CD8-positive, alpha-beta memory T cell (primary cell): Measurements from ENCODE around the gene TBC1D22A. TPM values are rescaled to one million over a fixed set of nuclear protein-coding genes. Genes with fewer than 3 reads are reported as not detected.
A peak's percentile ranks its signal among the peaks of the same experiment; 100 is the strongest.

Source experiments
- CTCF ChIA-PET: fragments of 350-600 bp; sonication (Branson Sonifier 250); formaldehyde crosslinking; loops from one replicate; lab custom pipeline; 2021; ENCODE audit warnings: antibody characterized with exemption; lab: Charles Lee
- POLR2A ChIA-PET: fragments of 350-600 bp; sonication (Branson Sonifier 250); formaldehyde crosslinking; loops from one replicate; lab custom pipeline; 2021; ENCODE audit warnings: antibody characterized with exemption; lab: Charles Lee
- DNase-seq, 5 donors: peaks; one replicate each; pipeline versions ENCODE4 v3.0.0 to v3.0.0-alpha.2; 2020 to 2022; ENCODE audit warnings: mixed read lengths in 1 of 5
- H3K27ac ChIP-seq: one replicate; pipeline ENCODE4 v1.7.0; 2013; ENCODE audit warnings: low read depth, mild to moderate bottlenecking, low read length, moderate library complexity
- H3K27me3 ChIP-seq: 2 replicates; pipeline ENCODE4 v1.7.0; 2013; ENCODE audit warnings: low read length, mild to moderate bottlenecking; ENCODE audit not compliant: insufficient read depth, poor library complexity, severe bottlenecking
- H3K36me3 ChIP-seq: 2 replicates; pipeline ENCODE4 v1.7.0; 2013; ENCODE audit warnings: mild to moderate bottlenecking, low read length, moderate library complexity; ENCODE audit not compliant: insufficient read depth
- H3K4me1 ChIP-seq: 2 replicates; pipeline ENCODE4 v1.7.0; 2013; ENCODE audit warnings: mild to moderate bottlenecking, low read length, moderate library complexity; ENCODE audit not compliant: insufficient read depth
- H3K4me3 ChIP-seq: 2 replicates; pipeline ENCODE4 v1.7.0; 2013; ENCODE audit warnings: mild to moderate bottlenecking, low read length
- H3K9me3 ChIP-seq: 2 replicates; pipeline ENCODE4 v1.7.0; 2013; ENCODE audit warnings: mild to moderate bottlenecking, low read length
- H3K27ac Mint-ChIP-seq, 8 donors: one replicate each; pipeline ENCODE4 v1.8.0; 2020 to 2021; ENCODE audit warnings: mixed read lengths in 8 of 8, mild to moderate bottlenecking in 6 of 8, inconsistent platforms in 3 of 8, moderate library complexity in 3 of 8
- H3K27me3 Mint-ChIP-seq, 2 donors: one replicate each; pipeline ENCODE4 v1.8.0; 2020 to 2021; ENCODE audit warnings: mixed read lengths in 2 of 2, mild to moderate bottlenecking in 1 of 2, moderate library complexity in 1 of 2
- H3K36me3 Mint-ChIP-seq, 3 donors: one replicate each; pipeline ENCODE4 v1.8.0; 2020 to 2021; ENCODE audit warnings: mixed read lengths in 3 of 3, inconsistent platforms in 1 of 3, mild to moderate bottlenecking in 1 of 3
- H3K4me1 Mint-ChIP-seq, 3 donors: one replicate each; pipeline ENCODE4 v1.8.0; 2020 to 2021; ENCODE audit warnings: mixed read lengths in 3 of 3, inconsistent platforms in 1 of 3, mild to moderate bottlenecking in 1 of 3
- H3K4me3 Mint-ChIP-seq, 7 donors: one replicate each; pipeline ENCODE4 v1.8.0; 2020 to 2021; ENCODE audit warnings: mixed read lengths in 7 of 7, mild to moderate bottlenecking in 6 of 7, moderate library complexity in 4 of 7, inconsistent platforms in 2 of 7
- H3K9me3 Mint-ChIP-seq, 5 donors: one replicate each; pipeline ENCODE4 v1.8.0; 2020 to 2022; ENCODE audit warnings: mixed read lengths in 5 of 5, mild to moderate bottlenecking in 3 of 5, moderate library complexity in 2 of 5, inconsistent platforms in 1 of 5
- polyA plus RNA-seq: library from polyadenylated mRNA; unstranded; fragments of 300-500 nt; fragmentation: Illumina TruSeq; gene quantifications from one replicate; pipeline ENCODE4 v1.2.3, GENCODE V29; 2021
- total RNA-seq, 2 experiments: library from RNA; stranded (reverse); gene quantifications; one replicate each; pipeline ENCODE4 v1.2.3, GENCODE V29; 2021

TBC1D22A gene
- total and polyA plus RNA-seq, 3 experiments from 2014 or later, result 26.6 to 34.8 (median 34.0) TPM

GRCh38 chr22:46897246-46897623 is 134.8 kb downstream of the TBC1D22A start:
- H3K4me3 Mint-ChIP-seq, result no peak overlapping the region
- H3K9me3 Mint-ChIP-seq, result no peaks in the 10 kb centered on the region
- no peak overlapping the region for H3K27ac ChIP-seq
- no peaks in the 10 kb centered on the region for H3K36me3 ChIP-seq
- POLR2A ChIA-PET, result no interaction called here
- DNase-seq, result no peak
- CTCF ChIA-PET, result no interaction called here
- H3K36me3 Mint-ChIP-seq, result peaks cover 0 to 79% (median 35%) of the 10 kb centered on the region in 3 donors
- no peak overlapping the region for H3K4me3 ChIP-seq
- H3K27ac Mint-ChIP-seq, result peak overlapping the region in 2 of 8 donors; percentile 29 to 30
- no peaks in the 10 kb centered on the region for H3K27me3 Mint-ChIP-seq
- H3K27me3 ChIP-seq, result no peaks in the 10 kb centered on the region
- H3K4me1 ChIP-seq, result no peaks in the 10 kb centered on the region
- H3K4me1 Mint-ChIP-seq, result peaks cover 15 to 41% (median 36%) of the 10 kb centered on the region in 3 donors
- H3K9me3 ChIP-seq, result no peaks in the 10 kb centered on the region

- no peaks in the 10 kb centered on the region for H3K9me3 Mint-ChIP-seq
- H3K9me3 ChIP-seq, result no peaks in the 10 kb centered on the region
- no peaks in the 10 kb centered on the region for H3K36me3 ChIP-seq
- ChIA-PET POLR2A (no interaction called here), CTCF (interaction anchor here (1.2 kb wide), 1 partner anchor 9 kb away, joined by 3 read pairs; no protein-coding TSS in a partner anchor)
- H3K4me1 Mint-ChIP-seq, result peaks cover 21 to 44% (median 36%) of the 10 kb centered on the region in 3 donors
- no peaks in the 10 kb centered on the region for H3K4me1 ChIP-seq
- H3K4me3 Mint-ChIP-seq, result no peak overlapping the region
- no peak overlapping the region for H3K4me3 ChIP-seq
- no peaks in the 10 kb centered on the region for H3K27me3 Mint-ChIP-seq
- H3K27ac ChIP-seq, result no peak overlapping the region
- peak overlapping the region in 2 of 8 donors; percentile 22 to 55 for H3K27ac Mint-ChIP-seq
- no peaks in the 10 kb centered on the region for H3K27me3 ChIP-seq
- H3K36me3 Mint-ChIP-seq, result peaks cover 0 to 66% (median 21%) of the 10 kb centered on the region in 3 donors
- DNase-seq, result no peak
These were observed 138.1 kb downstream of the TBC1D22A start for GRCh38 chr22:46900549-46900948.

- Histone ChIP-seq H3K27me3 (no peaks in the 10 kb centered on the region), H3K4me3 (no peak overlapping the region), H3K27ac (no peak overlapping the region), H3K9me3 (no peaks in the 10 kb centered on the region), H3K4me1 (no peaks in the 10 kb centered on the region), H3K36me3 (no peaks in the 10 kb centered on the region)
- Mint-ChIP-seq H3K4me1 (peaks cover 16 to 34% (median 18%) of the 10 kb centered on the region in 3 donors), H3K27ac (no peak overlapping the region), H3K4me3 (no peak overlapping the region), H3K36me3 (peaks cover 0 to 55% (median 10%) of the 10 kb centered on the region in 3 donors), H3K9me3 (no peaks in the 10 kb centered on the region), H3K27me3 (no peaks in the 10 kb centered on the region)
- ChIA-PET POLR2A (no interaction called here), CTCF (no interaction called here)
- DNase-seq, result no peak
These were observed 140.0 kb downstream of the TBC1D22A start for GRCh38 chr22:46902436-46902835.

GRCh38 chr22:46902998-46903916 is 140.8 kb downstream of the TBC1D22A start:
- DNase-seq, result no peak
- ChIA-PET CTCF (no interaction called here), POLR2A (no interaction called here)
- H3K27me3 ChIP-seq, result no peaks in the 10 kb centered on the region
- H3K27me3 Mint-ChIP-seq, result no peaks in the 10 kb centered on the region
- peaks cover 0 to 62% (median 11%) of the 10 kb centered on the region in 3 donors for H3K36me3 Mint-ChIP-seq
- no peaks in the 10 kb centered on the region for H3K36me3 ChIP-seq
- no peak overlapping the region for H3K4me3 Mint-ChIP-seq
- no peaks in the 10 kb centered on the region for H3K9me3 Mint-ChIP-seq
- no peaks in the 10 kb centered on the region for H3K4me1 ChIP-seq
- H3K27ac Mint-ChIP-seq, result no peak overlapping the region
- no peak overlapping the region for H3K4me3 ChIP-seq
- peaks cover 21 to 30% (median 22%) of the 10 kb centered on the region in 3 donors for H3K4me1 Mint-ChIP-seq
- H3K27ac ChIP-seq, result no peak overlapping the region
- H3K9me3 ChIP-seq, result no peaks in the 10 kb centered on the region

GRCh38 chr22:46905415-46905814 is 143.0 kb downstream of the TBC1D22A start:
- no peak overlapping the region for H3K4me3 Mint-ChIP-seq
- ChIA-PET CTCF (no interaction called here), POLR2A (no interaction called here)
- H3K9me3 Mint-ChIP-seq, result no peaks in the 10 kb centered on the region
- H3K27ac Mint-ChIP-seq, result no peak overlapping the region
- H3K27me3 Mint-ChIP-seq, result no peaks in the 10 kb centered on the region
- Histone ChIP-seq H3K27ac (no peak overlapping the region), H3K4me3 (no peak overlapping the region), H3K4me1 (no peaks in the 10 kb centered on the region), H3K9me3 (no peaks in the 10 kb centered on the region), H3K27me3 (no peaks in the 10 kb centered on the region), H3K36me3 (no peaks in the 10 kb centered on the region)
- H3K36me3 Mint-ChIP-seq, result peaks cover 0 to 62% (median 12%) of the 10 kb centered on the region in 3 donors
- H3K4me1 Mint-ChIP-seq, result peaks cover 17 to 27% (median 20%) of the 10 kb centered on the region in 3 donors
- DNase-seq, result no peak

- no peak overlapping the region for H3K4me3 ChIP-seq
- DNase-seq, result no peak
- H3K4me1 ChIP-seq, result no peaks in the 10 kb centered on the region
- H3K36me3 ChIP-seq, result no peaks in the 10 kb centered on the region
- Mint-ChIP-seq H3K36me3 (peaks cover 0 to 62% (median 12%) of the 10 kb centered on the region in 3 donors), H3K4me1 (peaks cover 14 to 23% (median 18%) of the 10 kb centered on the region in 3 donors), H3K27ac (no peak overlapping the region), H3K9me3 (no peaks in the 10 kb centered on the region), H3K4me3 (no peak overlapping the region), H3K27me3 (no peaks in the 10 kb centered on the region)
- H3K27me3 ChIP-seq, result no peaks in the 10 kb centered on the region
- H3K27ac ChIP-seq, result no peak overlapping the region
- POLR2A ChIA-PET, result no interaction called here
- no peaks in the 10 kb centered on the region for H3K9me3 ChIP-seq
- CTCF ChIA-PET, result no interaction called here
These were observed 143.4 kb downstream of the TBC1D22A start for GRCh38 chr22:46905834-46906233.

- no peaks in the 10 kb centered on the region for H3K9me3 ChIP-seq
- Mint-ChIP-seq H3K27ac (peak overlapping the region in 1 of 8 donors; percentile 29), H3K4me3 (no peak overlapping the region), H3K4me1 (peaks cover 9 to 21% (median 17%) of the 10 kb centered on the region in 3 donors), H3K9me3 (no peaks in the 10 kb centered on the region), H3K36me3 (peaks cover 0 to 62% (median 14%) of the 10 kb centered on the region in 3 donors), H3K27me3 (no peaks in the 10 kb centered on the region)
- no peak overlapping the region for H3K4me3 ChIP-seq
- ChIA-PET CTCF (no interaction called here), POLR2A (no interaction called here)
- H3K27ac ChIP-seq, result no peak overlapping the region
- no peaks in the 10 kb centered on the region for H3K27me3 ChIP-seq
- DNase-seq, result no peak
- H3K4me1 ChIP-seq, result no peaks in the 10 kb centered on the region
- no peaks in the 10 kb centered on the region for H3K36me3 ChIP-seq
These were observed 144.0 kb downstream of the TBC1D22A start for GRCh38 chr22:46906326-46907045.
